ENCODE results near the gene ZC3H4.

Gene ZC3H4

GRCh38 chr19:47124937-47125668 is 11.5 kb upstream of the ZC3H4 start:
- peak; percentile 51 for DNase-seq (ENCODE audit: insufficient read length, low spot score)
- FAIRE-seq = peak; percentile 92
- TF ChIP-seq CTCF (IDR thresholded peaks at IDR 0.05; ENCODE audit: insufficient read depth, missing control alignments) = peak; percentile 66

GRCh38 chr19:47123406-47123805 is 9.8 kb upstream of the ZC3H4 start:
- TF ChIP-seq CTCF (IDR thresholded peaks at IDR 0.05; ENCODE audit: insufficient read depth, missing control alignments) = no peak
- FAIRE-seq (no peak), DNase-seq (ENCODE audit: insufficient read length, low spot score) (no peak)

DNA sequence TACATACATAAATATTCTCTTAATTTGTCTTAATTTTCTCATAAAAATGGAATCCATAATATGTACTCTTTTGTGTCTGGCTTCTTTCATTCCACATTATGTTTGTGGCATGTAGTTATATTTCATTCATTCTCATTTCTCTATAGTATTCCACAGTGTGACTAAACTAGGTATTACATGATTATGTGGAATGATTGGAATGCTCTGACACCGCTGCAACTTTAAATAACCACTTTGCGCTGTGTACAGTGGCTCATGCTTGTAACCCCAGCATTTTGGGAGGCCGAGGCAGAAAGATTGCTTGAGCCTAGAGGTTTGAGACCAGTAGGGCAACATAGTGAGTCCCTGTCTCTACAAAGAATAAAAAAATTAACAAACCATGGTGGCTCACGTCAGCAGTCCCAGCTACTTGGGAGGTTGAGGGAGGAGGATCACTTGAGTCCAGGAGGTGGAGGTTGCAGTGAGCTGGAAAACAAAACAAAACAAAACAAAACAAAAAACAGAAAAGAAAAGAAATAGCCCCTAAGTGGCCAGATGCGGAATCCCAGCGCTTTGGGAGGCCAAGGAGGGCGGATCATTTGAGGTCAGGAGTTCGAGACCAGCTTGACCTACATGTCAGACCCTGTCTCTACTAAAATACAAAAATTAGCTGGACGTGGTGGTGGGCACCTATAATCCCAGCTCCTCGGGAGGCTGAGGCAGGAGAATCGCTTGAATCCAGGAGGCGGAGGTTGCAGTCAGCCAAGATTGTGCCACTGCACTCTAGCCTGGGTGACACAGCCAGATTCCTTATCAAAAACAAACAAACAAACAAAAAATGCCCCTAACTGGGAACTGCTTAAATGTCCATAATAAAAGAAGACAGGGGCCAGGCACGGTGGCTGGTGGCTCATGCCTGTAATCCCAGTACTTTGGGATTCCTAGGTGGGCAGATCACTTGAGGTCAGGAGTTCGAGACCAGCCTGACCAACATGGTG is 9.1 kb upstream of the ZC3H4 start:
- no peak for TF ChIP-seq CTCF (IDR thresholded peaks at IDR 0.05; ENCODE audit: insufficient read depth, missing control alignments)
- DNase-seq (ENCODE audit: insufficient read length, low spot score) (no peak), FAIRE-seq (no peak)

GRCh38 chr19:47120470-47121067 is 7.0 kb upstream of the ZC3H4 start:
- DNase-seq (ENCODE audit: insufficient read length, low spot score) (no peak), FAIRE-seq (no peak)
- no peak for TF ChIP-seq CTCF (IDR thresholded peaks at IDR 0.05; ENCODE audit: insufficient read depth, missing control alignments)

- DNase-seq (ENCODE audit: insufficient read length, low spot score) = no peak
- no peak for TF ChIP-seq CTCF (IDR thresholded peaks at IDR 0.05; ENCODE audit: insufficient read depth, missing control alignments)
- no peak for FAIRE-seq
These were observed 475 bp upstream of the ZC3H4 start for GRCh38 chr19:47113850-47114651.

- no peak for FAIRE-seq
These were observed 1.2 kb downstream of the ZC3H4 start for GRCh38 chr19:47112166-47112996.

More at GRCh38 chr19:47112166-47112996, 1.2 kb downstream of the ZC3H4 start:
- DNase-seq (ENCODE audit: insufficient read length, low spot score) = no peak
- no peak for TF ChIP-seq CTCF (IDR thresholded peaks at IDR 0.05; ENCODE audit: insufficient read depth, missing control alignments)
